GM12864 (cell line): ENCODE measurements around the gene LEUTX.
"Not testable (repeated sequence)": the region's sequence is repeated elsewhere in the genome, so short reads cannot be mapped to it uniquely, and the experiment has no call there.

ENCODE experiments used
- DNase-seq: peaks from one replicate; pipeline ENCODE4 v3.0.0-alpha.2; 2011; ENCODE audit warnings: low read depth
- H3K4me3 ChIP-seq: 2 replicates; pipeline ENCODE4 v1.5.1; 2011; ENCODE audit warnings: mild to moderate bottlenecking, low read depth, low read length, control low read depth
- TF ChIP-seq, protein P1 (sequence below): IDR thresholded peaks from 2 replicates; pipeline ENCODE4 v1.5.1; 2011; ENCODE audit warnings: low read depth, mild to moderate bottlenecking, moderate library complexity, low read length, control low read depth, inconsistent platforms; ENCODE audit errors: missing control alignments

LEUTX gene

GRCh38 chr19:39813264-39813993 is 34.8 kb downstream of the LEUTX start:
- no peak overlapping the region for H3K4me3 ChIP-seq
- DNase-seq: no peak
- TF ChIP-seq, protein P1, sequence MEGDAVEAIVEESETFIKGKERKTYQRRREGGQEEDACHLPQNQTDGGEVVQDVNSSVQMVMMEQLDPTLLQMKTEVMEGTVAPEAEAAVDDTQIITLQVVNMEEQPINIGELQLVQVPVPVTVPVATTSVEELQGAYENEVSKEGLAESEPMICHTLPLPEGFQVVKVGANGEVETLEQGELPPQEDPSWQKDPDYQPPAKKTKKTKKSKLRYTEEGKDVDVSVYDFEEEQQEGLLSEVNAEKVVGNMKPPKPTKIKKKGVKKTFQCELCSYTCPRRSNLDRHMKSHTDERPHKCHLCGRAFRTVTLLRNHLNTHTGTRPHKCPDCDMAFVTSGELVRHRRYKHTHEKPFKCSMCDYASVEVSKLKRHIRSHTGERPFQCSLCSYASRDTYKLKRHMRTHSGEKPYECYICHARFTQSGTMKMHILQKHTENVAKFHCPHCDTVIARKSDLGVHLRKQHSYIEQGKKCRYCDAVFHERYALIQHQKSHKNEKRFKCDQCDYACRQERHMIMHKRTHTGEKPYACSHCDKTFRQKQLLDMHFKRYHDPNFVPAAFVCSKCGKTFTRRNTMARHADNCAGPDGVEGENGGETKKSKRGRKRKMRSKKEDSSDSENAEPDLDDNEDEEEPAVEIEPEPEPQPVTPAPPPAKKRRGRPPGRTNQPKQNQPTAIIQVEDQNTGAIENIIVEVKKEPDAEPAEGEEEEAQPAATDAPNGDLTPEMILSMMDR: no peak

- not testable (repeated sequence) for DNase-seq, H3K4me3 ChIP-seq
These were observed 35.5 kb downstream of the LEUTX start for GRCh38 chr19:39814111-39814510.

- no peak overlapping the region for H3K4me3 ChIP-seq
- DNase-seq: no peak
- TF ChIP-seq, protein P1: no peak
These were observed 35.9 kb downstream of the LEUTX start for GRCh38 chr19:39814595-39814994.

GRCh38 chr19:39816287-39817048 is 37.8 kb downstream of the LEUTX start:
- TF ChIP-seq, protein P1: no peak
- H3K4me3 ChIP-seq: no peak overlapping the region
- no peak for DNase-seq

DNA sequence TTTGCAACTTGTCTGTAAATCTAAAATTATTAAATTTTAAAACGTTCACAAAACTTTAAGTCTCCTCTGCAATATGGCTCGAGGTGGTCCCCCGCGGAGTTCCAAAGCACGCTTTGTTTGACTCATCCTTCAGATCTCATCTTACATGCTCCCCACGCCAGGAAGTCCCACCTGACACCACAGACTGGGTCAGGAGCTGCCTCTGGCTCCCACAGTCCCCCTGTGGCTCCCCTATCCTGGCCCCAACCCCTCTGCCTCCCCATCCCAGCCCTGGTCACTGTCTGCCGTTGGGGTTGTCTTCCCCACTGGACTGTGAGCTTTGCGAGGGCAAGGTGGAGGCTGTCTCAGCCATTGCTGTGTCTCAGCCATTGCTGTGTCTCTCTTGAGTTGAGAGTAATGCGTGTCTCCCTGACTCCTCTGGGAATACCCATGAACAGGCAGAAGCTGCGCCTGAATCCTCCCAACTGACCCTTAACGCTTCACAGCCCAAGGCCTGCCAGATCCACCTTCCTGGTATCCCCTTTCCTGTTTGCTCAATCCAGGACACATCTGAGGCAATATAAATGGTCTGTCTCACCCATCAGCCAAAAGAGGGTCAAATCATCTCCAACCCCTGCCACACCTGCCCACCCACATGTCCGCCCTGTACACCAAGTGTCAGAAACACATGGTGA is 39.4 kb downstream of the LEUTX start:
- no peak for DNase-seq
- H3K4me3 ChIP-seq: no peak overlapping the region
- TF ChIP-seq, protein P1: no peak

DNA sequence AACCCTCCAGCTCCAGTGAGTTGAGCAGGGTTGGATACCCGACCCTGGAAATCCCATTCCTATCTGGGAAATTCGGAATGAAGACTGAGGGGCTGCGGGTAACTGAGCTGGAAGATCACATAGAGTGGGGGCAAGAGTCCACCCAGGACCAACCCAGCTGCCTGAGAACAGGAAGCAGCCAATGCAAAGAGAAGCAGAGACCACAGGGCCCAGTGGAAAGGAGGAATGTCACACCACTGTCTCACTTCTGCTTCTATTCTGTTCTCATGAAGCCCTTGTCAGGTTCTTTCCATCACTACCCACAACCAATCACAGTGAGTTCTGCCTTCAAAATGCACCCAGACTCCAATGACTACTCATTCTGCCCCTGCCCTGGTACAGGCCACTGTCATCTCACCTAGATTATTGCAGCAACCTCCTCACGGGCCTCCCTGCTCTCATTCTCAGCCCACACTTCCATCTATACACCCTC is 40.0 kb downstream of the LEUTX start:
- peak; percentile 67 for DNase-seq
- H3K4me3 ChIP-seq: no peak overlapping the region
- TF ChIP-seq, protein P1: no peak

DNA sequence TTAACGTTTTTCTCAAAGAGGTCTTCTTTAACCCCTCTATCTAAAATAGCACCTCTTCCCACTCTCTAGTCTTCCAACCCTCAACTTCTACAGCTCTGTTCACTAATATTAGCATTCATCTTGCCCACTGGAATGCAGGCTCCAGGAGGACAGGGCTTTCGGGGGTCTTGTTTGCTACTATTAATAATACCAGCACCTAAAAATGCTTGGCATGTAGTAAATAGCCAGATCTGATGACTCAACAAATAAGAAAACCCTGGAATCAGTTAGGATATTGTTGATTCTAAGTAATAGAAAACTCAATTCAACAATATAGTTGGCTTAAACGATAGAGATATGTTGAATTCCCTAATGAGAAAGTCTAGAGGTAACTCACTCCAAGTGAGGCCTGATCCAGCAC is 41.1 kb downstream of the LEUTX start:
- TF ChIP-seq, protein P1: no peak
- DNase-seq: no peak
- H3K4me3 ChIP-seq: no peak overlapping the region
